ENCODE measurements around the gene RAB30. TPM values are rescaled to one million over a fixed set of nuclear protein-coding genes. Genes with fewer than 3 reads are reported as not detected.

The RAB30 gene
- polyA plus RNA-seq, 6 donors from 2014 or later: 108 to 156 (median 142) TPM

- ATAC-seq (ENCODE audit: low read depth in 2 of 2) (no peak), DNase-seq (no peak)
- H3K36me3 Mint-ChIP-seq: peaks cover 0 to 33% of the 10 kb centered on the region in 2 donors
- peak overlapping the region; percentile 2 to 83 (median 58) for H3K27ac Mint-ChIP-seq
- H3K9me3 Mint-ChIP-seq: no peaks in the 10 kb centered on the region
- H3K27me3 Mint-ChIP-seq: no peaks in the 10 kb centered on the region
- H3K4me1 Mint-ChIP-seq: peaks cover 65 to 91% (median 79%) of the 10 kb centered on the region in 3 donors
- peak overlapping the region in 3 of 8 donors; percentile 1 to 38 (median 23) for H3K4me3 Mint-ChIP-seq
Observed at GRCh38 chr11:83027289-83027688, 44.4 kb downstream of the RAB30 start.

GRCh38 chr11:83026229-83026628 is 45.5 kb downstream of the RAB30 start:
- peak overlapping the region in 5 of 6 donors; percentile 5 to 86 (median 49) for H3K27ac Mint-ChIP-seq
- H3K4me3 Mint-ChIP-seq: peak overlapping the region in 3 of 8 donors; percentile 10 to 53 (median 31)
- peaks cover 64 to 91% (median 81%) of the 10 kb centered on the region in 3 donors for H3K4me1 Mint-ChIP-seq
- H3K27me3 Mint-ChIP-seq: no peaks in the 10 kb centered on the region
- ATAC-seq (ENCODE audit: low read depth in 2 of 2): no peak
- DNase-seq: no peak
- H3K9me3 Mint-ChIP-seq: no peaks in the 10 kb centered on the region
- H3K36me3 Mint-ChIP-seq: peaks cover 0 to 32% of the 10 kb centered on the region in 2 donors

GRCh38 chr11:83025267-83025704 is 46.4 kb downstream of the RAB30 start:
- DNase-seq: no peak
- H3K9me3 Mint-ChIP-seq: no peaks in the 10 kb centered on the region
- H3K27ac Mint-ChIP-seq: peak overlapping the region in 1 of 6 donors; percentile 42
- H3K27me3 Mint-ChIP-seq: no peaks in the 10 kb centered on the region
- peak overlapping the region in 2 of 8 donors; percentile 37 to 40 for H3K4me3 Mint-ChIP-seq
- H3K36me3 Mint-ChIP-seq: peaks cover 0 to 28% of the 10 kb centered on the region in 2 donors
- ATAC-seq (ENCODE audit: low read depth in 2 of 2): no peak
- H3K4me1 Mint-ChIP-seq: peaks cover 65 to 90% (median 81%) of the 10 kb centered on the region in 3 donors

- H3K27ac Mint-ChIP-seq: peak overlapping the region in 4 of 6 donors; percentile 4 to 90 (median 58)
- H3K4me1 Mint-ChIP-seq: peaks cover 70 to 89% (median 81%) of the 10 kb centered on the region in 3 donors
- DNase-seq (no peak), ATAC-seq (ENCODE audit: low read depth in 2 of 2) (no peak)
- no peaks in the 10 kb centered on the region for H3K9me3 Mint-ChIP-seq
- no peaks in the 10 kb centered on the region for H3K27me3 Mint-ChIP-seq
- H3K4me3 Mint-ChIP-seq: peak overlapping the region; percentile 1 to 68 (median 38)
- H3K36me3 Mint-ChIP-seq: peaks cover 0 to 23% of the 10 kb centered on the region in 2 donors
Observed at GRCh38 chr11:83024270-83024854, 47.3 kb downstream of the RAB30 start.

- DNase-seq: no peak
- no peaks in the 10 kb centered on the region for H3K27me3 Mint-ChIP-seq
- peaks cover 0 to 21% of the 10 kb centered on the region in 2 donors for H3K36me3 Mint-ChIP-seq
- peak overlapping the region; percentile 30 to 90 (median 76) for H3K27ac Mint-ChIP-seq
- peaks cover 68 to 91% (median 82%) of the 10 kb centered on the region in 3 donors for H3K4me1 Mint-ChIP-seq
- ATAC-seq (ENCODE audit: low read depth in 2 of 2): peak; percentile 75 to 80
- no peaks in the 10 kb centered on the region for H3K9me3 Mint-ChIP-seq
- peak overlapping the region; percentile 1 to 68 (median 45) for H3K4me3 Mint-ChIP-seq
Observed at GRCh38 chr11:83023410-83023809, 48.3 kb downstream of the RAB30 start.

GRCh38 chr11:83021780-83022125 is 49.9 kb downstream of the RAB30 start:
- no peak for DNase-seq
- Mint-ChIP-seq H3K9me3 (peaks cover 0 to 2% (median 0%) of the 10 kb centered on the region in 7 donors), H3K4me3 (peak overlapping the region in 1 of 8 donors; percentile 5), H3K36me3 (peaks cover 0 to 14% of the 10 kb centered on the region in 2 donors), H3K27me3 (no peaks in the 10 kb centered on the region), H3K4me1 (peaks cover 62 to 90% (median 76%) of the 10 kb centered on the region in 3 donors), H3K27ac (peak overlapping the region in 4 of 6 donors; percentile 34 to 60 (median 46))
- no peak for ATAC-seq (ENCODE audit: low read depth in 2 of 2)

- Mint-ChIP-seq H3K9me3 (peaks cover 0 to 2% (median 0%) of the 10 kb centered on the region in 7 donors), H3K36me3 (peaks cover 0 to 15% of the 10 kb centered on the region in 2 donors), H3K27me3 (no peaks in the 10 kb centered on the region), H3K4me1 (peaks cover 59 to 91% (median 72%) of the 10 kb centered on the region in 3 donors), H3K4me3 (peak overlapping the region in 1 of 8 donors; percentile 5), H3K27ac (peak overlapping the region in 4 of 6 donors; percentile 34 to 70 (median 52))
- no peak for ATAC-seq (ENCODE audit: low read depth in 2 of 2)
- no peak for DNase-seq
Observed at GRCh38 chr11:83020942-83021779, 50.5 kb downstream of the RAB30 start.

GRCh38 chr11:83019888-83020579 is 51.7 kb downstream of the RAB30 start:
- H3K4me1 Mint-ChIP-seq: peaks cover 63 to 91% (median 72%) of the 10 kb centered on the region in 3 donors
- ATAC-seq (ENCODE audit: low read depth in 2 of 2) (no peak), DNase-seq (no peak)
- no peaks in the 10 kb centered on the region for H3K27me3 Mint-ChIP-seq
- H3K36me3 Mint-ChIP-seq: peaks cover 10 to 24% of the 10 kb centered on the region in 2 donors
- H3K9me3 Mint-ChIP-seq: peaks cover 0 to 6% (median 0%) of the 10 kb centered on the region in 7 donors
- H3K27ac Mint-ChIP-seq: peak overlapping the region in 4 of 6 donors; percentile 26 to 84 (median 54)
- H3K4me3 Mint-ChIP-seq: peak overlapping the region in 1 of 8 donors; percentile 8

GRCh38 chr11:83014951-83015350 is 56.7 kb downstream of the RAB30 start:
- DNase-seq: no peak
- peak overlapping the region; percentile 67 to 95 (median 90) for H3K27ac Mint-ChIP-seq
- no peak for ATAC-seq (ENCODE audit: low read depth in 2 of 2)
- peaks cover 21 to 24% of the 10 kb centered on the region in 2 donors for H3K36me3 Mint-ChIP-seq
- H3K9me3 Mint-ChIP-seq: peaks cover 0 to 15% (median 0%) of the 10 kb centered on the region in 7 donors
- no peaks in the 10 kb centered on the region for H3K27me3 Mint-ChIP-seq
- peak overlapping the region in 6 of 8 donors; percentile 33 to 83 (median 64) for H3K4me3 Mint-ChIP-seq
- peaks cover 62 to 93% (median 84%) of the 10 kb centered on the region in 3 donors for H3K4me1 Mint-ChIP-seq

- Mint-ChIP-seq H3K4me3 (peak overlapping the region in 3 of 8 donors; percentile 8 to 51 (median 33)), H3K27me3 (no peaks in the 10 kb centered on the region), H3K36me3 (peaks cover 23 to 24% of the 10 kb centered on the region in 2 donors), H3K9me3 (peaks cover 0 to 15% (median 0%) of the 10 kb centered on the region in 7 donors), H3K4me1 (peaks cover 64 to 91% (median 83%) of the 10 kb centered on the region in 3 donors), H3K27ac (peak overlapping the region in 5 of 6 donors; percentile 66 to 85 (median 76))
- ATAC-seq (ENCODE audit: low read depth in 2 of 2) (no peak), DNase-seq (no peak)
Observed at GRCh38 chr11:83012168-83013067, 59.3 kb downstream of the RAB30 start.

- H3K4me1 Mint-ChIP-seq: peaks cover 67 to 92% (median 90%) of the 10 kb centered on the region in 3 donors
- DNase-seq (no peak), ATAC-seq (ENCODE audit: low read depth in 2 of 2) (no peak)
- H3K9me3 Mint-ChIP-seq: peaks cover 0 to 15% (median 0%) of the 10 kb centered on the region in 7 donors
- peak overlapping the region; percentile 41 to 85 (median 68) for H3K27ac Mint-ChIP-seq
- no peak overlapping the region for H3K4me3 Mint-ChIP-seq
- peaks cover 23 to 24% of the 10 kb centered on the region in 2 donors for H3K36me3 Mint-ChIP-seq
- H3K27me3 Mint-ChIP-seq: no peaks in the 10 kb centered on the region
Observed at GRCh38 chr11:83011333-83012167, 60.1 kb downstream of the RAB30 start.
